Smooth muscle cell (in vitro differentiated cells): ENCODE data around the gene ASB3. TPM values are rescaled to one million over a fixed set of nuclear protein-coding genes. Genes with fewer than 3 reads are reported as not detected.
A peak's percentile ranks its signal among the peaks of the same experiment; 100 is the strongest.

Experiments used
- DNase-seq: peaks from one replicate; lab custom pipeline; 2025; ENCODE audit not compliant: unreplicated experiment; lab: John Stamatoyannopoulos, UW
- H2AFZ ChIP-seq: fragments of 200-600 bp; sonication (generic); 2 replicates; pipeline ENCODE4 v1.6.0; 2016; ENCODE audit warnings: antibody characterized with exemption, low read depth, mild to moderate bottlenecking
- H3F3A ChIP-seq: fragments of 200-600 bp; sonication (generic); 2 replicates; pipeline ENCODE4 v1.6.0; 2017; ENCODE audit warnings: antibody characterized with exemption, low read depth
- H3K27ac ChIP-seq: fragments of 200-600 bp; sonication (generic); 2 replicates; pipeline ENCODE4 v1.5.1; 2016; ENCODE audit warnings: low read depth, mild to moderate bottlenecking
- H3K27me3 ChIP-seq: fragments of 200-600 bp; sonication (generic); 2 replicates; pipeline ENCODE4 v1.6.1; 2016; ENCODE audit warnings: low read depth, mild to moderate bottlenecking
- H3K36me3 ChIP-seq: fragments of 200-600 bp; sonication (generic); 2 replicates; pipeline ENCODE4 v1.5.1; 2016; ENCODE audit warnings: low read depth
- H3K4me1 ChIP-seq: fragments of 200-600 bp; sonication (generic); 2 replicates; pipeline ENCODE4 v1.5.1; 2016; ENCODE audit warnings: low read depth
- H3K4me2 ChIP-seq: fragments of 200-600 bp; sonication (generic); 2 replicates; pipeline ENCODE4 v1.6.0; 2016; ENCODE audit warnings: mild to moderate bottlenecking
- H3K4me3 ChIP-seq: fragments of 200-600 bp; sonication (generic); 2 replicates; pipeline ENCODE4 v1.5.1; 2016; ENCODE audit warnings: mild to moderate bottlenecking
- H3K79me2 ChIP-seq: fragments of 200-600 bp; sonication (generic); 2 replicates; pipeline ENCODE4 v1.6.0; 2016; ENCODE audit warnings: low read depth, mild to moderate bottlenecking
- H3K9ac ChIP-seq: fragments of 200-600 bp; sonication (generic); 2 replicates; pipeline ENCODE4 v1.6.0; 2016; ENCODE audit warnings: low read depth
- H3K9me3 ChIP-seq: fragments of 200-600 bp; sonication (generic); replicated peaks from 2 replicates; pipeline ENCODE4 v1.5.1; 2016; ENCODE audit warnings: low read depth
- H4K20me1 ChIP-seq: fragments of 200-600 bp; sonication (generic); 2 replicates; pipeline ENCODE4 v1.6.0; 2016; ENCODE audit warnings: low read depth
- WGBS: methylation state at CpG from one replicate; pipeline ENCODE4 v1.1.7; 2016; ENCODE audit warnings: low lambda C conversion rate; 5-methylcytosine and 5-hydroxymethylcytosine counted together
- polyA plus RNA-seq: library from polyadenylated mRNA; unstranded; fragments of >200 nt; fragmentation: Nextera tagmentation; extraction: Ambion mirVana; gene quantifications from 2 replicates; pipeline ENCODE4 v1.2.1, GENCODE V29; 2016
- total RNA-seq: library from RNA; depleted of rRNA; stranded (reverse); fragments of >200 nt; gene quantifications from 2 replicates; pipeline ENCODE4 v1.2.3, GENCODE V29; 2014
- TF ChIP-seq, protein P1 (sequence below): fragments of 200-600 bp; sonication (generic); IDR thresholded peaks from 2 replicates; pipeline ENCODE4 v1.5.1; 2017; ENCODE audit warnings: borderline replicate concordance, mild to moderate bottlenecking, antibody characterized with exemption; ENCODE audit not compliant: insufficient read depth, poor library complexity, severe bottlenecking

Gene ASB3
- total and polyA plus RNA-seq, 2 experiments from 2014 or later = 19.0 to 24.9 TPM

DNA sequence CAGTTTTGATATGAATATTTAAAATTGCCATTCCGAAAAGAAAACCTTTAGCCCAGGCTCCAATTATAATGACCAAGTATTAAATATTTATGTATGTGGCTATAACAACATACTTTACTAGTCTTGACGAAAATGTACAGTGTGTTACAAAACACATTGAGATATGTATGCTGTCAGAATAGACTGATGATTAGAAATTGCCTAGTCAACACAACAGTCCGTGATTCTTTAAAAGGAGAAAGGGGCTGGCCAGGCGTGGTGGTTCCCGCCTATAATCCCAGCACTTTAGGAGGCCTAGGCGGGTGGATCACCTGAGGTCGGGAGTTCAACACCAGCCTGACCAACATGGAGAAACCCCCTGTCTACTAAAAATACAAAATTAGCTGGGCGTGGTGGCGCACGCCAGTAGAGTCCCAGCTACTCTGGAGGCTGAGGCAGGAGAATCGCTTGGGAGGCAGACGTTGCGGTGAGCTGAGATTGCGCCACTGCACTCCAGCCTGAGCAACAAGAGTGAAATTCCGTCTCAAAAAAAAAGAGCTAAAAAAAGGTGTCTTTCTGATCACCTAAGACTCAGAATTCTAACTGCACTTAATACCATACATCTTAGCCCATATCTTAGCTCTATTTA is 17.3 kb downstream of the ASB3 start:
- H3K4me2 ChIP-seq = no peak overlapping the region
- 95% methylated on average over 15 of the region's 15 CpGs for WGBS

DNA sequence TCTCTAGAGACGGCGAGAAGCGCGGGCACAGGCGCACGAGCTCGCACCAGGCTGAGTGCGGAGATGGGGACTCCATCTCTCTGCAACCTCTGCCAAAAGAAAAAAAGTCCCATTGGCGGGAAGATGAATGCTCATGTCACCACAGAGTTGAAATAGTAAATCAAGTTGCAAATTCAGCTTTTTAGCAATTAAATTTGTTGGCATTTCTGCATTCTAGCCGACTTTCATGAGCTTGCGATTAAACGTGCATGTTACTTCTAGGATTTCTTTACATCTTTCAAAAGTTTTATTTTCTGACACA is 18.6 kb downstream of the ASB3 start:
- H2AFZ ChIP-seq = peak overlapping the region; percentile 96
- TF ChIP-seq, protein P1, sequence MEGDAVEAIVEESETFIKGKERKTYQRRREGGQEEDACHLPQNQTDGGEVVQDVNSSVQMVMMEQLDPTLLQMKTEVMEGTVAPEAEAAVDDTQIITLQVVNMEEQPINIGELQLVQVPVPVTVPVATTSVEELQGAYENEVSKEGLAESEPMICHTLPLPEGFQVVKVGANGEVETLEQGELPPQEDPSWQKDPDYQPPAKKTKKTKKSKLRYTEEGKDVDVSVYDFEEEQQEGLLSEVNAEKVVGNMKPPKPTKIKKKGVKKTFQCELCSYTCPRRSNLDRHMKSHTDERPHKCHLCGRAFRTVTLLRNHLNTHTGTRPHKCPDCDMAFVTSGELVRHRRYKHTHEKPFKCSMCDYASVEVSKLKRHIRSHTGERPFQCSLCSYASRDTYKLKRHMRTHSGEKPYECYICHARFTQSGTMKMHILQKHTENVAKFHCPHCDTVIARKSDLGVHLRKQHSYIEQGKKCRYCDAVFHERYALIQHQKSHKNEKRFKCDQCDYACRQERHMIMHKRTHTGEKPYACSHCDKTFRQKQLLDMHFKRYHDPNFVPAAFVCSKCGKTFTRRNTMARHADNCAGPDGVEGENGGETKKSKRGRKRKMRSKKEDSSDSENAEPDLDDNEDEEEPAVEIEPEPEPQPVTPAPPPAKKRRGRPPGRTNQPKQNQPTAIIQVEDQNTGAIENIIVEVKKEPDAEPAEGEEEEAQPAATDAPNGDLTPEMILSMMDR = no peak
- H3K9me3 ChIP-seq = no peaks in the 10 kb centered on the region
- H3K4me1 ChIP-seq = peaks cover 12% of the 10 kb centered on the region
- H4K20me1 ChIP-seq = peaks cover 27% of the 10 kb centered on the region
- H3K27me3 ChIP-seq = no peaks in the 10 kb centered on the region
- peaks cover 22% of the 10 kb centered on the region for H3K79me2 ChIP-seq
- DNase-seq = no peak
- no peaks in the 10 kb centered on the region for H3K36me3 ChIP-seq
- peak overlapping the region; percentile 37 for H3K9ac ChIP-seq
- H3F3A ChIP-seq = peaks cover 5% of the 10 kb centered on the region
- H3K4me2 ChIP-seq = peak overlapping the region; percentile 88
- H3K4me3 ChIP-seq = peak overlapping the region; percentile 77
- no peak overlapping the region for H3K27ac ChIP-seq
- WGBS = 4% methylated on average over 12 of the region's 12 CpGs

More for the DNA sequence above, 17.3 kb downstream of the ASB3 start:
- Histone ChIP-seq H3K36me3 (no peaks in the 10 kb centered on the region), H2AFZ (no peak overlapping the region), H3K27ac (no peak overlapping the region), H3K27me3 (no peaks in the 10 kb centered on the region), H3K9ac (no peak overlapping the region), H3K9me3 (no peaks in the 10 kb centered on the region), H3K4me1 (peaks cover 12% of the 10 kb centered on the region), H3K79me2 (peaks cover 34% of the 10 kb centered on the region), H4K20me1 (peaks cover 27% of the 10 kb centered on the region), H3K4me3 (no peak overlapping the region), H3F3A (peaks cover 5% of the 10 kb centered on the region)
- TF ChIP-seq, protein P1 = no peak
- no peak for DNase-seq

DNA sequence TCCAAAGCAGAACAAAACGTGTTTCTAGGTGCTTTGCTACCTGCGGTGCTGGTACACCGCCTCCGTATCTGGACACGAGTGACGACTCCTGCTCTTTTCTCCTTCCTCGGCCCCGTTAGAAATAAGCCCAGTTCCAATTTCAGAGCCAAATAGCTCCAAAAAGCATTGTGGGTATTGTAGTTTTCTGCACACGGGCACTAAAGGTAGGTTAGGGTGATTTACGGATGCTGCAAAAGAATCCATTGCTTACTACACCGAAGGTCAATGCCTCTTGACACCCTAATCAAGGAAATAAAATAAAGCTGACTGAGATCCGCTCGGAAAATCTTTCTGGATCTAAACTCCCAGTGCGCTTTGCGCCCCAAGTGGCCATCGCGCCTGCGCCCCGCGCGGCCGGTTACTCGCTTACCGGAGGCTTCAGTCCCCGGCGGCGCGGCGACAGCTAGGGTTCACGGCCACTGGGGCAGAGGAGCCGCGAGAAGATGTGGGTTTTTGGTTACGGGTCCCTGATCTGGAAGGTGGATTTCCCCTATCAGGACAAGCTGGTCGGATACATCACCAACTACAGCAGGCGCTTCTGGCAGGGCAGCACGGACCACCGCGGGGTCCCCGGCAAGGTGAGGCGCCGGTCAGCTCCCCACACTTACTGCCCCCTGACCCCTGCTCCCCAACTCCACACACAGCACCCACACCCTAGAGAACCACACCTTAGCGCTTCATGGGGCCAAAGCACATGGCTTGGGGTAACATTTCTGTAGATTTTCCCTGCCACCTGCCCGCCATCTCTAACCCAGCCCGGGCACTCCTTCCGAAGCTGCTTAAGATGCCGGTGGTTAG is 19.1 kb downstream of the ASB3 start, which contains the start of gene CHAC2:
TSS of gene CHAC2 (plus strand) at position 400 of the 837 bp plus-strand sequence. CDS start at position 483, 83 bp downstream.
- WGBS = under 1% methylated on average over 39 of the region's 46 CpGs
- Histone ChIP-seq H3K79me2 (peaks cover 17% of the 10 kb centered on the region), H4K20me1 (peaks cover 22% of the 10 kb centered on the region), H3K4me3 (peak within 1 kb of the TSS; percentile 77), H3K9ac (peak within 1 kb of the TSS; percentile 37), H3K27ac (peak within 1 kb of the TSS; percentile 0), H3K4me1 (peaks cover 12% of the 10 kb centered on the region), H3K4me2 (peak within 1 kb of the TSS; percentile 88), H3K27me3 (no peaks in the 10 kb centered on the region), H3K36me3 (no peaks in the 10 kb centered on the region), H3F3A (peaks cover 5% of the 10 kb centered on the region), H2AFZ (peak within 1 kb of the TSS; percentile 96), H3K9me3 (no peaks in the 10 kb centered on the region)
- TF ChIP-seq, protein P1 = peak; percentile 22
- peak; percentile 34 for DNase-seq
